ENCODE results near the gene NUDT22.

GRCh38 chr11:64219354-64219684 lies 6.8 kb upstream of the NUDT22 start:
- TF ChIP-seq CTCF (IDR thresholded peaks at IDR 0.05 in 8 of 11, conservative IDR thresholded peaks at IDR 0.05 in 3 of 11) (no peak), POLR2A (IDR thresholded peaks at IDR 0.05) (no peak), POLR2AphosphoS5 (IDR thresholded peaks at IDR 0.05) (peak in 1 of 3 donors; percentile 65)

Measured in spleen (tissue), 7 donors.